ENCODE data around the gene COG6. TPM values are rescaled to one million over a fixed set of nuclear protein-coding genes. Genes with fewer than 3 reads are reported as not detected.

COG6 gene
- total and polyA plus RNA-seq, 2 of the 8 experiments (the other 6 are each of a cell fraction or from before 2014, with no cell fraction given) = 8.8 to 22.3 TPM

- no peak for TF ChIP-seq MAFK (IDR thresholded peaks at IDR 0.05; ENCODE audit: low read depth, low read length)
- TF ChIP-seq SP4 (IDR thresholded peaks at IDR 0.05; ENCODE audit: low read length) = no peak
- TF ChIP-seq, protein P1, sequence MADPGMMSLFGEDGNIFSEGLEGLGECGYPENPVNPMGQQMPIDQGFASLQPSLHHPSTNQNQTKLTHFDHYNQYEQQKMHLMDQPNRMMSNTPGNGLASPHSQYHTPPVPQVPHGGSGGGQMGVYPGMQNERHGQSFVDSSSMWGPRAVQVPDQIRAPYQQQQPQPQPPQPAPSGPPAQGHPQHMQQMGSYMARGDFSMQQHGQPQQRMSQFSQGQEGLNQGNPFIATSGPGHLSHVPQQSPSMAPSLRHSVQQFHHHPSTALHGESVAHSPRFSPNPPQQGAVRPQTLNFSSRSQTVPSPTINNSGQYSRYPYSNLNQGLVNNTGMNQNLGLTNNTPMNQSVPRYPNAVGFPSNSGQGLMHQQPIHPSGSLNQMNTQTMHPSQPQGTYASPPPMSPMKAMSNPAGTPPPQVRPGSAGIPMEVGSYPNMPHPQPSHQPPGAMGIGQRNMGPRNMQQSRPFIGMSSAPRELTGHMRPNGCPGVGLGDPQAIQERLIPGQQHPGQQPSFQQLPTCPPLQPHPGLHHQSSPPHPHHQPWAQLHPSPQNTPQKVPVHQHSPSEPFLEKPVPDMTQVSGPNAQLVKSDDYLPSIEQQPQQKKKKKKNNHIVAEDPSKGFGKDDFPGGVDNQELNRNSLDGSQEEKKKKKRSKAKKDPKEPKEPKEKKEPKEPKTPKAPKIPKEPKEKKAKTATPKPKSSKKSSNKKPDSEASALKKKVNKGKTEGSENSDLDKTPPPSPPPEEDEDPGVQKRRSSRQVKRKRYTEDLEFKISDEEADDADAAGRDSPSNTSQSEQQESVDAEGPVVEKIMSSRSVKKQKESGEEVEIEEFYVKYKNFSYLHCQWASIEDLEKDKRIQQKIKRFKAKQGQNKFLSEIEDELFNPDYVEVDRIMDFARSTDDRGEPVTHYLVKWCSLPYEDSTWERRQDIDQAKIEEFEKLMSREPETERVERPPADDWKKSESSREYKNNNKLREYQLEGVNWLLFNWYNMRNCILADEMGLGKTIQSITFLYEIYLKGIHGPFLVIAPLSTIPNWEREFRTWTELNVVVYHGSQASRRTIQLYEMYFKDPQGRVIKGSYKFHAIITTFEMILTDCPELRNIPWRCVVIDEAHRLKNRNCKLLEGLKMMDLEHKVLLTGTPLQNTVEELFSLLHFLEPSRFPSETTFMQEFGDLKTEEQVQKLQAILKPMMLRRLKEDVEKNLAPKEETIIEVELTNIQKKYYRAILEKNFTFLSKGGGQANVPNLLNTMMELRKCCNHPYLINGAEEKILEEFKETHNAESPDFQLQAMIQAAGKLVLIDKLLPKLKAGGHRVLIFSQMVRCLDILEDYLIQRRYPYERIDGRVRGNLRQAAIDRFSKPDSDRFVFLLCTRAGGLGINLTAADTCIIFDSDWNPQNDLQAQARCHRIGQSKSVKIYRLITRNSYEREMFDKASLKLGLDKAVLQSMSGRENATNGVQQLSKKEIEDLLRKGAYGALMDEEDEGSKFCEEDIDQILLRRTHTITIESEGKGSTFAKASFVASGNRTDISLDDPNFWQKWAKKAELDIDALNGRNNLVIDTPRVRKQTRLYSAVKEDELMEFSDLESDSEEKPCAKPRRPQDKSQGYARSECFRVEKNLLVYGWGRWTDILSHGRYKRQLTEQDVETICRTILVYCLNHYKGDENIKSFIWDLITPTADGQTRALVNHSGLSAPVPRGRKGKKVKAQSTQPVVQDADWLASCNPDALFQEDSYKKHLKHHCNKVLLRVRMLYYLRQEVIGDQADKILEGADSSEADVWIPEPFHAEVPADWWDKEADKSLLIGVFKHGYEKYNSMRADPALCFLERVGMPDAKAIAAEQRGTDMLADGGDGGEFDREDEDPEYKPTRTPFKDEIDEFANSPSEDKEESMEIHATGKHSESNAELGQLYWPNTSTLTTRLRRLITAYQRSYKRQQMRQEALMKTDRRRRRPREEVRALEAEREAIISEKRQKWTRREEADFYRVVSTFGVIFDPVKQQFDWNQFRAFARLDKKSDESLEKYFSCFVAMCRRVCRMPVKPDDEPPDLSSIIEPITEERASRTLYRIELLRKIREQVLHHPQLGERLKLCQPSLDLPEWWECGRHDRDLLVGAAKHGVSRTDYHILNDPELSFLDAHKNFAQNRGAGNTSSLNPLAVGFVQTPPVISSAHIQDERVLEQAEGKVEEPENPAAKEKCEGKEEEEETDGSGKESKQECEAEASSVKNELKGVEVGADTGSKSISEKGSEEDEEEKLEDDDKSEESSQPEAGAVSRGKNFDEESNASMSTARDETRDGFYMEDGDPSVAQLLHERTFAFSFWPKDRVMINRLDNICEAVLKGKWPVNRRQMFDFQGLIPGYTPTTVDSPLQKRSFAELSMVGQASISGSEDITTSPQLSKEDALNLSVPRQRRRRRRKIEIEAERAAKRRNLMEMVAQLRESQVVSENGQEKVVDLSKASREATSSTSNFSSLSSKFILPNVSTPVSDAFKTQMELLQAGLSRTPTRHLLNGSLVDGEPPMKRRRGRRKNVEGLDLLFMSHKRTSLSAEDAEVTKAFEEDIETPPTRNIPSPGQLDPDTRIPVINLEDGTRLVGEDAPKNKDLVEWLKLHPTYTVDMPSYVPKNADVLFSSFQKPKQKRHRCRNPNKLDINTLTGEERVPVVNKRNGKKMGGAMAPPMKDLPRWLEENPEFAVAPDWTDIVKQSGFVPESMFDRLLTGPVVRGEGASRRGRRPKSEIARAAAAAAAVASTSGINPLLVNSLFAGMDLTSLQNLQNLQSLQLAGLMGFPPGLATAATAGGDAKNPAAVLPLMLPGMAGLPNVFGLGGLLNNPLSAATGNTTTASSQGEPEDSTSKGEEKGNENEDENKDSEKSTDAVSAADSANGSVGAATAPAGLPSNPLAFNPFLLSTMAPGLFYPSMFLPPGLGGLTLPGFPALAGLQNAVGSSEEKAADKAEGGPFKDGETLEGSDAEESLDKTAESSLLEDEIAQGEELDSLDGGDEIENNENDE (IDR thresholded peaks at IDR 0.05; ENCODE audit: insufficient replicate concordance, low read length) = no peak
- TF ChIP-seq TBP (IDR thresholded peaks at IDR 0.05; ENCODE audit: low read depth, low read length) = no peak
Measured at GRCh38 chr13:39768962-39769361, 113.5 kb downstream of the COG6 start (continued).
